ACHN (cell line): ENCODE measurements around the gene DNAAF8.
"Not testable (repeated sequence)": the region's sequence is repeated elsewhere in the genome, so short reads cannot be mapped to it uniquely, and the experiment has no call there.

Experiments used
- DNase-seq: peaks from one replicate; pipeline ENCODE4 v3.0.0-alpha.2; 2015
- in situ Hi-C: cut with HindIII; loops from 2 replicates; pipeline ENCODE4 v1.10.0; 2017; ENCODE audit warnings: low sequenced_read_pairs, low pct_ligation_motif_present, low pct_unique_long_range_greater_than_20kb

Gene DNAAF8

GRCh38 chr16:4706871-4707270 lies 27.5 kb upstream of the DNAAF8 start:
- in situ Hi-C loops = no loop called here

GRCh38 chr16:4709481-4709880 lies 24.9 kb upstream of the DNAAF8 start:
- DNase-seq = no peak
- in situ Hi-C loops = no loop called here

More at GRCh38 chr16:4706871-4707270, 27.5 kb upstream of the DNAAF8 start:
- no peak for DNase-seq

- no peak for DNase-seq
- in situ Hi-C loops = no loop called here
These were observed 20.5 kb upstream of the DNAAF8 start for GRCh38 chr16:4713663-4714501.

- in situ Hi-C loops = no loop called here
- no peak for DNase-seq
These were observed 19.3 kb upstream of the DNAAF8 start for GRCh38 chr16:4714996-4715395.

- in situ Hi-C loops = no loop called here
- no peak for DNase-seq
These were observed 15.9 kb upstream of the DNAAF8 start for GRCh38 chr16:4718466-4718865.

GRCh38 chr16:4723071-4723767 lies 11.1 kb upstream of the DNAAF8 start:
- in situ Hi-C loops = no loop called here
- no peak for DNase-seq

GRCh38 chr16:4724661-4725270 lies 9.6 kb upstream of the DNAAF8 start:
- in situ Hi-C loops = no loop called here
- DNase-seq = no peak

GRCh38 chr16:4726616-4727015 lies 7.7 kb upstream of the DNAAF8 start:
- DNase-seq = no peak
- in situ Hi-C loops = no loop called here

- in situ Hi-C loops = no loop called here
- DNase-seq = no peak
These were observed 5.7 kb upstream of the DNAAF8 start for GRCh38 chr16:4728676-4729075.

- no peak for DNase-seq
These were observed 4.5 kb upstream of the DNAAF8 start for GRCh38 chr16:4729876-4730275.

GRCh38 chr16:4733211-4733742 lies 1.1 kb upstream of the DNAAF8 start:
- in situ Hi-C loops = no loop called here
- DNase-seq = no peak

More at GRCh38 chr16:4729876-4730275, 4.5 kb upstream of the DNAAF8 start:
- in situ Hi-C loops = no loop called here

GRCh38 chr16:4733747-4734062 lies 632 bp upstream of the DNAAF8 start:
- peak; percentile 13 for DNase-seq

GRCh38 chr16:4734730-4735535 lies 596 bp downstream of the DNAAF8 start:
- DNase-seq = peak; percentile 85
- in situ Hi-C loops = no loop called here

More at GRCh38 chr16:4733747-4734062, 632 bp upstream of the DNAAF8 start:
- in situ Hi-C loops = no loop called here

- in situ Hi-C loops = no loop called here
- DNase-seq = no peak
These were observed 2.2 kb downstream of the DNAAF8 start for GRCh38 chr16:4736546-4736945.

- in situ Hi-C loops = no loop called here
- no peak for DNase-seq
These were observed 3.2 kb downstream of the DNAAF8 start for GRCh38 chr16:4737545-4737944.

- DNase-seq, in situ Hi-C loops: not testable (repeated sequence)
These were observed 4.0 kb downstream of the DNAAF8 start for GRCh38 chr16:4738370-4738769.

- DNase-seq = no peak
- in situ Hi-C loops = no loop called here
These were observed 9.0 kb downstream of the DNAAF8 start for GRCh38 chr16:4743226-4743878.
